Fibroblast of peridontal ligament (primary cell): Measurements from ENCODE around the gene NID1.

Experiments used
- DNase-seq: peaks from one replicate; pipeline ENCODE4 v3.0.0-alpha.2; 2010; ENCODE audit errors: extremely low read depth

The NID1 gene

GRCh38 chr1:236064674-236065508 is at the start of gene NID1:
TSS of gene NID1 (minus strand) at chr1:236065090. CDS start at chr1:236065079, 11 bp downstream.
- DNase-seq, result peak; percentile 73

GRCh38 chr1:236114076-236114747 is 49.3 kb upstream of the NID1 start:
- no peak for DNase-seq

- DNase-seq, result no peak
Measured at GRCh38 chr1:236113324-236114032, 48.6 kb upstream of the NID1 start.

GRCh38 chr1:236112332-236112627 is 47.4 kb upstream of the NID1 start:
- no peak for DNase-seq

GRCh38 chr1:236111527-236112331 is 46.8 kb upstream of the NID1 start:
- no peak for DNase-seq

- DNase-seq, result no peak
Measured at GRCh38 chr1:236110137-236110536, 45.2 kb upstream of the NID1 start.

- peak; percentile 18 for DNase-seq
Measured at GRCh38 chr1:236108027-236108648, 43.2 kb upstream of the NID1 start.

GRCh38 chr1:236107121-236107907 is 42.4 kb upstream of the NID1 start:
- DNase-seq, result no peak

- DNase-seq, result peak; percentile 78
Measured at GRCh38 chr1:236103646-236104218, 38.8 kb upstream of the NID1 start.

GRCh38 chr1:236103059-236103458 is 38.2 kb upstream of the NID1 start:
- no peak for DNase-seq

- DNase-seq, result no peak
Measured at GRCh38 chr1:236102611-236103010, 37.7 kb upstream of the NID1 start.

GRCh38 chr1:236101233-236102200 is 36.6 kb upstream of the NID1 start:
- DNase-seq, result no peak

- no peak for DNase-seq
Measured at GRCh38 chr1:236100799-236101198, 35.9 kb upstream of the NID1 start.

GRCh38 chr1:236099355-236099974 is 34.6 kb upstream of the NID1 start:
- DNase-seq, result peak; percentile 5

- DNase-seq, result no peak
Measured at GRCh38 chr1:236098267-236098666, 33.4 kb upstream of the NID1 start.

GRCh38 chr1:236096660-236097482 is 32.0 kb upstream of the NID1 start:
- DNase-seq, result peak; percentile 45

GRCh38 chr1:236095705-236096520 is 31.0 kb upstream of the NID1 start:
- DNase-seq, result no peak
